Upper lobe of left lung (tissue), 4 donors: Measurements from ENCODE around the gene MED22.

Experiments
- POLR2A ChIP-seq, 4 donors: fragments of 450-650 bp; IDR thresholded peaks; one replicate each; pipeline ENCODE4 v1.5.1; 2016 to 2017; ENCODE audit warnings: antibody characterized with exemption in 4 of 4, mild to moderate bottlenecking in 2 of 4
- TF ChIP-seq, protein P1 (sequence below), 6 experiments: fragments of 450-650 bp in 4 of 6; fragments of 200-600 bp in 2 of 6; sonication (generic) in 2 of 6; IDR thresholded peaks; one replicate each; pipeline ENCODE4 v1.5.1; 2016 to 2019; ENCODE audit warnings: antibody characterized with exemption in 6 of 6

DNA sequence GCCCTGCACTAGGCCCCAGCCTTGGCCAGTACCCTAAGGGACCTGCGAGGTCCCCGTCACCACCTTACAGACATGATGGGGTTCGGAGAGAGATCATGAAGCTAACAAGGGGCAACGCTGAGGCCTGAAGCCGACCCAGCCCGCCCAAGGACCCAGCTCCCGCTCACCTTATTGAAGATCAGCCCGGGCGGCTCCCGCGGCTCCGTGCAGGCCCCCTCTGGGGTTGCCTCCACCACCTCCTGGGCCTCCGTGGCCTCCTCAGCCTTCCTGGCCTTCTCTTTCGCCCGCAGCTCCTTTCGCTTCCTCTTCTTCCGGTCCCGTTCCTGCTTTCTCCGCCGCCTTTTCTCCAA is 15.6 kb downstream of the MED22 start:
- TF ChIP-seq POLR2A (IDR thresholded peaks at IDR 0.05) = no peak
- TF ChIP-seq, protein P1, sequence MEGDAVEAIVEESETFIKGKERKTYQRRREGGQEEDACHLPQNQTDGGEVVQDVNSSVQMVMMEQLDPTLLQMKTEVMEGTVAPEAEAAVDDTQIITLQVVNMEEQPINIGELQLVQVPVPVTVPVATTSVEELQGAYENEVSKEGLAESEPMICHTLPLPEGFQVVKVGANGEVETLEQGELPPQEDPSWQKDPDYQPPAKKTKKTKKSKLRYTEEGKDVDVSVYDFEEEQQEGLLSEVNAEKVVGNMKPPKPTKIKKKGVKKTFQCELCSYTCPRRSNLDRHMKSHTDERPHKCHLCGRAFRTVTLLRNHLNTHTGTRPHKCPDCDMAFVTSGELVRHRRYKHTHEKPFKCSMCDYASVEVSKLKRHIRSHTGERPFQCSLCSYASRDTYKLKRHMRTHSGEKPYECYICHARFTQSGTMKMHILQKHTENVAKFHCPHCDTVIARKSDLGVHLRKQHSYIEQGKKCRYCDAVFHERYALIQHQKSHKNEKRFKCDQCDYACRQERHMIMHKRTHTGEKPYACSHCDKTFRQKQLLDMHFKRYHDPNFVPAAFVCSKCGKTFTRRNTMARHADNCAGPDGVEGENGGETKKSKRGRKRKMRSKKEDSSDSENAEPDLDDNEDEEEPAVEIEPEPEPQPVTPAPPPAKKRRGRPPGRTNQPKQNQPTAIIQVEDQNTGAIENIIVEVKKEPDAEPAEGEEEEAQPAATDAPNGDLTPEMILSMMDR (IDR thresholded peaks at IDR 0.05) = no peak
